CD4-positive, alpha-beta T cell treated with Interleukin-2 at 100 ng/mL for 4 hours (primary cell): ENCODE measurements around the gene FBXL19.

Experiments used
- DNase-seq: peaks from one replicate; pipeline ENCODE4 v3.0.0-alpha.2; 2020; ENCODE audit warnings: low spot score

FBXL19 gene

DNA sequence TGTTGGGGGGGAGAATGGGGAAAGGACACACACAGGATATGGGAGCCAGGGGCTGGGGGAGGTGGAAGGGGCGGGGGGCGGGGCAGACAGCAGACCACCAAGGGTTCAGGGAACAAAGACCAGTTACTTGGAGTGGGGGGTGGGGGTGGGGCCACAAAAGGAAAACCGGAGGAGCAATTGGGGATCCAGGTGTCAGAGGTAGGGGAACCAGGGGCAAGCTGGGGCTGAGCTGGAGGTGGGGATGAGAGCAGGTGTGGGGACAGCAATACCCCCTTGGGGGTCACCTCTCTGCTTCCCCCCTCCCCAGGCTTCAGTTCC, 24.1 kb downstream of the FBXL19 start:
- no peak for DNase-seq

DNA sequence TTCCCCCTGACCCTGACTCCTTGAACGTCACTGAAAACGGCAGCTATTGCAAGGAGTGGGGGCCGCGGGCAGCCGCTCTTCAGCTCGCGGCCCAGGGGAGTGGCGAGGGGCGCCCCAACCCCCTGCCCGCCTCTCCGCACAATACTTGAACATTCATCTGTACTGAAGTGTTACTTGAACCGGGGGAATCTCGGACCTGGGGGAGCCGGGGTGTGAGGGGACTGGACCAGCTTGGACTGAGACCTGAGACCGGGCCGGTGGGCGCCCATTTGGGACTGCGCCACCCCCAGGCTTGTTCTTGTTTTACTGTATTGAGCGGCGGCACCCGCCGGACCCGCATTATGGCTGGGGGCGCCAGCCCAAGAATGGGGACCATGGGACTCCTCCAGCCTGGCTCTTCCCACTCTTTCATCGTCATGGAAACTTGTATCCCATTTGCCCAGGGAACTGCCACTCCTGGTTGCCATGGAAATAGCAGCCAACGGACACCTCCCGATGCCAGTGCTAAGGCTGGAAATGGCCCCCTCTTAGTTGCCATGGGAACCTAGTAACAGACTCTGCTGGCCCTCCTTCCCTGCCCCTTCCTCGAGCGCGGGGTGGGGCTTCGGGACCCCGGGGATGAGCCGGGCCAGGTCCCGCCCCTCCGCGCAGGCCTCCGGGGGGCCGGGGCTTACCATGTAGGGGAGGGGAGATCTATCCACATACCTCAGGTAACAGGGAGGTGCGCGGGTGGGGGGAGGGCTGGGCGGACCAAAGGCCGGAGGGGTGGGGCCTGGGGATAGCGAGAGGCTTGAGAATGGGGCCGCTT, 24.7 kb downstream of the FBXL19 start:
- DNase-seq, result no peak

DNA sequence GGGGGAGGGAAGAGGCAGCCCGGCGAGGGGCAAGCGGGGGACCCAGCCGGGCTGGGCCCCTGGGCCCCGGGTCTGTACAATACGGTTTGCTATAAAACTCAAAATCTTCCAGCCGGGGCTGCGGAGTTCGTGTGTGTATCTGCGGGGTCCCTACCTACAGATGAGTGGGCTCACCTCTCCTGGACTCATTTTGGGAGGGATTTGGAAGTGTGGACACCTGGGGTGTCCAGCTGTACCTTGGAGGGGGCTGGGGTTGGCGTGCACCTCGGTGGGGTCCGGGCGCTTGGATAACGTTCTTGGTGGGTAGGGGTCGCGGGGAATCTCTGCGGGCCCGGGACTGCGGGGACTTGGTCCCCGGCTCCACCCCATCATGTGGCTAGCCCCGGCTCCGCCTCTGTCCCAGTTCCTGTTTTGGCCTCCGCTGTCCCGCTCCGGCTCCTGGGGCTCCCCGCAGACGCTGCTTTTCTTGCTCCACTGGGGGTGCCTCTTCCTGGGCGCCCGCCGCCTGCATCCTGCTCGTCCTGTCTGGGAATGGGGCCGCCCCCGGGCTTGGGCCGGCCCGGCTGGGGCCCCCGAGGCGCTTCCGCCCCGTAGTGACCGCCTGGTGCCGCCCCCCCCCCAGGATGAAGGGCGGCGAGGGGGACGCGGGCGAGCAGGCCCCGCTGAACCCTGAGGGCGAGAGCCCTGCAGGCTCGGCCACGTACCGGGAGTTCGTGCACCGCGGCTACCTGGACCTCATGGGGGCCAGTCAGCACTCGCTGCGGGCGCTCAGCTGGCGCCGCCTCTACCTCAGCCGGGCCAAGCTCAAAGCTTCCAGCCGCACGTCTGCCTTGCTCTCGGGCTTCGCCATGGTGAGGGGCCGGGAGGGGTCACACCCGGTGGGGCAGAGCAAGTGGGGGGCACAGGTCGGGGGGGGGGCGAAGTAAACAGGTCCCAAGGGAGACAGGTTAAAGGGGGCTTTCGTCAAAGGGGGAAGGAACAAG, 25.6 kb downstream of the FBXL19 start, which contains the start of gene ORAI3:
ORAI3 (plus strand) TSS at position 402 of the 983 bp plus-strand sequence; CDS start at position 624, 222 bp downstream.
- peak; percentile 39 for DNase-seq

DNA sequence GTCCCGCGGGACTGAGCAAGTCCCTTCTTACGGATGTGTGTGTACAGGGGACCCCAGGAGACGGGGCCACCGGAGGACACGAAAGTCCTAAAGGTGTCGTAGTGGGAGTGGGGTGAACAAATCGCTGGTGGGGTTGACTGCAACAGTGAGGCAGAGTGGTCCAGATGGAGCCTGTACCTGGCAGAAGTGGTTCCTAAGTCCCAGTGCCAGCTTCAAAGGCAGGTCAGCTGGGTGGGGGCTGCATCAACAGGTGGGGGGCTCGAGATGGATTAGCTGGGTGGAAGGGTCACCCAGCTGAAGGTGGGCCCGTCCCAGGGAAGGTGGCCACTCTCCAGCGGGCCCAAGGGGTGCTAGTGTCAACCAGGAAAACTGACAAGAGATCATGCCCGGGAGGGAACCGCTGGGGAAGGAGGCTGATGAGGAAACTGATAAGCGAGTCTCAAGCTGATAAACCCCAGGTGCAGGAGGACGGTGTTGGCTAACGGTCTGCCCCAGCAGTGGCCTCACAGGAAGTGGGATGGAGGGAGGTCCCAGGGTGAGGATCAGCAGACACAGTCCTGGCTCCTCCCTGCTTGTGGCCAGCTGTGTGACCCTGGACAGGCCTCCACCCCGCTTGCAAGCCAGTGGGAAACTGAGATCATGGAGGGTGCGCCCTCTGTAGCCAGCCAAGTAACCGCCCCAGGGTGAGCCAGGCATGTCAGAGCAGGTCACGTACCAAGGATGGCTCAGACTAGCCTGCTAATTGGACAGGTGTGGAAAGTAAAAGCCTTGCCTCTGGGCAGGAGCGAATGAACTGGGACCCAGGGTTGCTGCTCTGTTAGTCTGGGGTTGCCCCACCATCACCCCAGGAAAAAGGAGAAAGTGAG, 26.5 kb downstream of the FBXL19 start:
- DNase-seq, result peak; percentile 22

DNA sequence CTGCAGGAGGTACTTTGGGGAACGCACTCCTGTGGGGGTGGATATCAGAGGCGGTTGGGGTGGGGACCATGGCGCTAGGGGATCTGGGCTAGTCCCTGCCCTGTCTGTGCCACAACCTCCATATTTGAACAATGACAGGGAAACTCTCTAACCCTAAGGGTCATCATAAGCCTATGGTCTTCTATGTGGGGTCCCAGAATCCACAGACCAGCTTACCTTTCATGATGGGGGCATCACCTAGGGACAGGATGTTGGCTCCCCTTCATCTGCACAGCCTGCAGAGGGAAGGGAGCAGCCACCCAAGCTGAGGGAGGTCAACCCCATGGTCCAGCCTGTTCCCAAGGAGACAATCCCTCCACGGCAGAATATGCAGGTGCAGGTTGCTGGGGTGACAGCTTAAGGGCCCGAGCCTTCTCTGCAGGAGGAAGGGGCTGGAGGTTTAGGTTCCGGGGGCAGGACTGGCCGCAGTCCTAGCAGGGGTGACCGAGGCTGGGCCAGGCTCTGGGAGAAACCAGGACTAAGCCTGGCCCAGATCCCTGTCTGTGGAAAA, 27.2 kb downstream of the FBXL19 start:
- no peak for DNase-seq

DNA sequence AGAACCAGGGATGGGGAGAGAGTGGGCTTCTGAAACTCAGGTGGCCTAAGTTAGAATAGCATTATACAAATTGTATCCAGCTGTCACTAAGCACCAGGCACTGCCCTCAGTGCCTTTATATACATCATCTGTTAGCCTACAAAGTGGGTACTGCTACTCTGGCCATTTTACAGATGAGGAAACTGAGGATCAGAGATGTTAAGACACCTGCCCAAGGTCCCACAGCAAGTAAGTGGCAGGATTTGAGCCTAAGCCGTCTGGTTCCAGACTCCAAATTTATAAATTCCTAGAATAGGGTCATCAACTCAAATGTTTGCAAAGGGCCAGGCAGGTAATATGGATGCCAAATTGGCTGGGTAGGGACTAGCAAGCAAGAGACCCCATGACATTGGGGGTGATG, 27.8 kb downstream of the FBXL19 start:
- DNase-seq, result no peak

DNA sequence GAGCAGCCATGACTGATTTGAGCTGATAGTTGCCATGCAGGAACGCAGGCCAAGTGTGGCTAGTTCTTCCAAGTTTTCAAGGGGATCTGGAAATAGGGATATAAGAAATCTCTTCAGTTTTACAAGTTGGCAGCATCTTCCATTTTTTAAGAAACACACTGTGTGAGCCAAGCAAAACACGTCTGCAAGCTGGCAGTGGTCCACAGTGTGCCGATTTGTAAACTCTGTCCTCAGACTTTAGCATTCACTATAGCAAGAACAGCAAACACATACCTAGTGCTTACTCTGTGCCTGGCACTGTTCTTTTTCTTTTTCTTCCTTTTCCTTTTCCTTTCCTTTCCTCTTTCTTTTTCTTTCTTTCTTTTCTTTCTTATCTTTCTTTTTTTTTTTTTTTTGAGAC, 28.4 kb downstream of the FBXL19 start:
- DNase-seq, result no peak

DNA sequence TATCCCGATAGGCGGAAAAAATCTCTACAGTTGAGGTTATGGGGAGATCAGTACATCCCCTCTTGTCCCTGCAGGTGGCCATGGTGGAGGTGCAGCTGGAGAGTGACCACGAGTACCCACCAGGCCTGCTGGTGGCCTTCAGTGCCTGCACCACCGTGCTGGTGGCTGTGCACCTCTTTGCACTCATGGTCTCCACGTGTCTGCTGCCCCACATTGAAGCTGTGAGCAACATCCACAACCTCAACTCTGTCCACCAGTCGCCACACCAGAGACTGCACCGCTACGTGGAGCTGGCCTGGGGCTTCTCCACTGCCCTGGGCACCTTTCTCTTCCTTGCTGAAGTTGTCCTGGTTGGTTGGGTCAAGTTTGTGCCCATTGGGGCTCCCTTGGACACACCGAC, 29.7 kb downstream of the FBXL19 start:
- no peak for DNase-seq

DNA sequence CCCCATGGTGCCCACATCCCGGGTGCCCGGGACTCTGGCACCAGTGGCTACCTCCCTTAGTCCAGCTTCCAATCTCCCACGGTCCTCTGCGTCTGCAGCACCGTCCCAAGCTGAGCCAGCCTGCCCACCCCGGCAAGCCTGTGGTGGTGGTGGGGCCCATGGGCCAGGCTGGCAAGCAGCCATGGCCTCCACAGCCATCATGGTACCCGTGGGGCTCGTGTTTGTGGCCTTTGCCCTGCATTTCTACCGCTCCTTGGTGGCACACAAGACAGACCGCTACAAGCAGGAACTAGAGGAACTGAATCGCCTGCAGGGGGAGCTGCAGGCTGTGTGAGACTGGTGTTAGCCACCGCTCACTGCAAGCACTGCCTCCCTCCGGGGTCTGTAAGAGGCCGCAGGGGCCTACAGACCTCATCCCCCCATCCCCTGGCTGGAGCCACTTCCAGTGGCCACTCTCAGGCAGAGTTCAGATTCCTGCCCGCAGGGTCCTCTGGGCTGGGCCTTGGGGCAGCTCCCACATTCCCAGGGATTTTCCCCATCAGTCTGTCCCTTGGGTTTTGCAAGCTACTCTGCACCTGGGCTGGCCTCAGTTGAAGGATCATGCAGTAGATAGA, 30.2 kb downstream of the FBXL19 start:
- DNase-seq, result peak; percentile 68

DNA sequence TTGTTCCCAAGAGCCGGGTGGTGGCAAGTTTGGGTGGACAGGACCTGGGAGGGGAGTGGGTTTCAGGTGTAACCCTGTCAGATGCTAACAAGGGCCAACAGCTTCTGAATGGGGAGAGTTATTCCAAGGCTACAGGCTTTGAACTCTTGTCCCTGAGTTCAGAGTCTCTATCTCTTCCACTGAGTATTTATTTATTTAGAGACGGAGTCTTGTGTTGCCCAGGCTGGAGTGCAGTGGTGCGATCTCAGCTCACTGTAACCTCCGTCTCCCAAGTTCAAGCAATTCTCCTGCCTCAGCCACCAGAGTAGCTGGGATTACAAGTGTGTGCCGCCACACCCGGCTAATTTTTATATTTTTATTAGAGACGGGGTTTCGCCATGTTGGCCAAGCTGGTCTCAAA, 31.6 kb downstream of the FBXL19 start:
- DNase-seq, result no peak

DNA sequence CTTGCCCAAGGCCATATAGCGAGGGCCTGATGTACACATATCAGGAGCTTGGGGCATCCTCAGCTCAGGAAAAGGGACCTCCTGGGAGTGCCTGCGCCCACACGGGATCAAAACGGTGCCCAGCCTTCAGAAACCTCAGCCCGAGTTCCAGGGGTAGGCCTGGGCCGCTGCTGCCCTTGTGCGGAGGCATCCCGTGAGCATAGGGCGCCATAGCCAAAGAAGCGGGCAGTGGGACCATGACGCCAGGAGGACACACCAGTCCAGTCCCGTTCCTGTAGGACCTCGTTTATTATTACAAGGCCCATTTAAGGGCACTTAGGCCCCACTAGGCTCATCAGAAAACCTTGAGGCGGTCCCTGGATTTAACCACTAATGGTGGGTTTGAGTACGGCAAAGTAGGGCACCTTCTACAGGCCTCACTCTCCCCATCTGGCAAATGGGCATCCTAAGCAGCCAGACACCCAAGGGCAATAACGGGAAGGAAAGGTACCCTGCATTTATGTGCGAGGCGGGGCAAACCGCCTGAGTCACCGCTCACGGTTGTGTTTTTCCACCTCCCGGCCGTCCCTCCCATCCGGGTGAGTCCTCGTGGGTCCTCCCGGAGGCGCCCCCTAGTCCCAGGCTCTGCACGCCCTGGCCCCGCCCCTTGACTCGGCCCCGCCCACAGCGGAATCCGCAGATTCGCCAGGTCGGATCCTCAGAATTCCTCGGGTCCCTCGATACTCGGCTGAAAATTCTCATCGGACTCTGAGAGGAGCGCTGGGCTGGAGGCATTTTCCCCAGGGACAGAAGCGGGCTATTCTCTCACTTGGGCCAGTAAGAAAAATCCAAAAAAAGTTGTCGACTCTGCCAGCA, 33.5 kb downstream of the FBXL19 start:
- DNase-seq, result peak; percentile 91

DNA sequence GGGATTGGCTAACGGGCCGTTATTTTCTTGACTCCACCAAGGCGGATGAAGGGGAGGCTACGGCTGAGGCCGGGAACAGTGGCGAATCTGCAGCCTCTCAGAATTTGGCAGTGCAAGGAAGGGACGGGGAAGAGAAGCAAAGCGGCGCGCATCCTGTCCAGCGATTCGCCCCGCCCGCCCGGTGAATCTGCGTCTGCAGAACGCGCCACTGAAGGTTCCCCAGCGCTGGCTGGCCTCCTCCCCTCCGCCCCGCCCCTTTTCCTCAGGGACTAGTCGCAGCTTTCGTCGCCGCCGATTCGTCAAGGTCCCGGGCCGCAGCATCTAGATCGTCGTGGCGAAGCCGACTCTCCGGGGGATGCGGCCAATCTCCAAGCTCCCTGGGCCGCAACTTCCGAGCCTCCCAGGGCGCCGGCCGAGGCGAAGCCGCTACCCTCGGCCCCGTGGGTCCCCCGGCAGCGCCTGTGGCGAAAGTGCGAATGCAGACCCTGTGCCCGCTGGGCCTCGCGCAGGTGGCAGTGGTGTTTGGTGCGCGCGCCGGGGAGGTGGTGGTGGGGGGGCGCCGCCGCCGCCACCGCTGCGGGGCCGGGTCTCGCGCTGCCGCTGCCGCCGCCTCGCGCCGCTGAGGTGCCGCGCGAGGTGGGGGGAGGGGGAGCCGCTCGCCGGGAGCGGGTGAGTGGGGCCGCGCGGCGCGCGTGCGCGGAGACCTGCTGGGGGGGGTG, 34.2 kb downstream of the FBXL19 start, which contains the start of gene SETD1A:
SETD1A (plus strand) TSS at position 299 of the 719 bp plus-strand sequence. CDS start 978 bp downstream, outside the sequence.
- peak; percentile 96 for DNase-seq

DNA sequence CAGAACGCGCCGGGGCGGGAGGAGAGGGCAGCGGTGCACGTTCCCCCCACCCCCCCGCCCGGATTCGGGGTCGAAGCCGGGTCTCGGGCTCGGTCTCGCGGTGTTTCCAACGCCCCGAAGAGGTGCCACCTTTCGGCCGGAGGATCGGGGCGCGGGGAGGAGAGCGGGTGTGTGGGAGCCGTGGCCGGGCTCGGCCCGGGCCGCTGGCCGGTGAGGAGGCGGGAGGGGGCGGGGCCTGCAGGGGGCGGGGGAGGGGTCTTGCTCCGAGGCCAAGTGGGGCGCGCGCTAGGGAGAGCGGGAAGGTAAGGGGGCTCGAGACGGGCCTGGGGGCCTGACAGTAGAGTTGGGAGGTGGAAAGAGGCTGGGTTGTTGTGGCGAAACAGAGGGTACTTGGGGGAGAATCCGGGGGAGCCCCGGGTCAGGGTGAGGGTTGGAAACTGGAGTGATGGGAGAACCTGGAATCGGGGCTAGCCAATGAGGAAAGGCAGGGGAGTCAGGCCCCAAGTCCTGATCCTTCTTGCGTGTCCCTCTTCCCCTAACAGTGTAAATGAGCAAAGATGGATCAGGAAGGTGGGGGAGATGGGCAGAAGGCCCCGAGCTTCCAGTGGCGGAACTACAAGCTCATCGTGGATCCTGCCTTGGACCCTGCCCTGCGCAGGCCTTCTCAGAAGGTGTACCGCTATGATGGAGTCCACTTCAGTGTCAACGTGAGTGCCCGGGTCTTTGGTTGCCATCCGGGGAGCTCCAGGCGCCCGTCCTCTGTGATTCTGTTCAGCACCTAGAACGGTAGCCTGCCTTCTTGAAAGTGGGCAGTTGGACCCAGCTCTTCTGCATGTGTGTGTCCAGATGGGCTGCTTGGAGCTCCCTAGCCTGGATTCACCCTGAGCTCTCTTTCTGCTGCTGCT, 35.1 kb downstream of the FBXL19 start:
- DNase-seq, result no peak

DNA sequence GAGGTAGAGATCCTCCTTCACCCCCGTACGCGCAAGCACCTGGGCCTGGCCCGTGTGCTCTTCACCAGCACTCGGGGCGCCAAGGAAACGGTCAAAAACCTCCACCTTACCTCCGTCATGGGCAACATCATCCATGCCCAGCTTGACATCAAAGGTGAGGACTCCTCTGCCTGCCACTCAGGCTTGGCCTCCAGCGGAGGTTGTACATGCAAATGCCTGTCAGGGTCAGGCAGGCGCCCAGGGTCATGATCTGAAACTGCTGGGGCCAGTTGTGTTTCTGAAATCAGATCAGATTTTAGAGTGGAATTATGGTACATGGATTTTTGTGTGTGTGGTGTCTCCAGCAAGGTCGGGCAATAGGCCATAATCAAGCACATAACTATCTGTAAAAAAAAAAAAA, 38.0 kb downstream of the FBXL19 start:
- DNase-seq, result no peak

DNA sequence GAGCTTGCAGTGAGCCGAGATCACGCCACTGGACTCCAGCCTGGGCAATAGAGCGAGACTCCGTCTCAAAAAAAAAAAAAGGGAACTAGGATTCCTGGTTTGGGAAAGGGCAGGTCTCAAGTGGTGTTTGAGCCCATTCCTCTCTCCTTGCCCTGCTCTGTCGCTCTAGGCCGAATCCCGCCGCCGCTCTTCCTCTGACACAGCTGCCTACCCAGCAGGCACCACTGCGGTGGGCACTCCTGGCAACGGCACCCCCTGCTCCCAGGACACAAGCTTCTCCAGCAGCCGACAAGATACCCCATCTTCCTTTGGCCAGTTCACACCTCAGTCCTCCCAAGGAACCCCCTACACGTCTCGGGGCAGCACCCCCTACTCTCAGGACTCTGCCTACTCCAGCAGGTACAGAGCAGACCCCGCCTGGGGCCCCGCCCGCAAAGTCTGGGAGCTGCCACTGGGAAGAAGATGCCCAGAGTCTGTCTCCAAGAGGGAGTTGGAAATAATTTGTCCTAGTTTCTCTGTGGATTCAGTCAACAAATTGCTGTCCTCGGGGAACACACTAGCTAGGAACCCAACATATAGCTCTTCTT, 40.6 kb downstream of the FBXL19 start:
- no peak for DNase-seq

DNA sequence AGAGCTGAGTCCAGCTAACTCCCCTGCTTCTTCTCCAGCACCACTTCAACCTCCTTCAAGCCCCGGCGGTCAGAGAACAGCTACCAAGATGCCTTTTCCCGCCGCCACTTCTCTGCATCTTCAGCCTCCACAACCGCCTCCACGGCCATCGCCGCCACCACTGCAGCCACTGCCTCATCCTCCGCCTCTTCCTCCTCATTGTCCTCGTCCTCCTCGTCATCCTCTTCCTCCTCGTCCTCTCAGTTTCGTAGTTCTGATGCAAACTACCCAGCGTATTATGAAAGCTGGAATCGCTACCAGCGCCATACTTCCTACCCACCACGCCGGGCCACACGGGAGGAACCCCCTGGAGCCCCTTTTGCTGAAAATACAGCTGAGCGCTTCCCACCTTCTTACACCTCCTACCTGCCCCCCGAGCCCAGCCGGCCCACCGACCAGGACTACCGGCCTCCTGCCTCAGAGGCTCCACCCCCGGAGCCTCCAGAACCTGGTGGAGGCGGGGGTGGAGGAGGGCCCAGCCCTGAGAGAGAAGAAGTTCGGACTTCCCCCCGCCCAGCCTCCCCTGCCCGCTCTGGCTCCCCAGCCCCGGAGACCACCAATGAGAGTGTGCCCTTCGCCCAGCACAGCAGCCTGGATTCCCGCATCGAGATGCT, 41.3 kb downstream of the FBXL19 start:
- DNase-seq, result no peak

DNA sequence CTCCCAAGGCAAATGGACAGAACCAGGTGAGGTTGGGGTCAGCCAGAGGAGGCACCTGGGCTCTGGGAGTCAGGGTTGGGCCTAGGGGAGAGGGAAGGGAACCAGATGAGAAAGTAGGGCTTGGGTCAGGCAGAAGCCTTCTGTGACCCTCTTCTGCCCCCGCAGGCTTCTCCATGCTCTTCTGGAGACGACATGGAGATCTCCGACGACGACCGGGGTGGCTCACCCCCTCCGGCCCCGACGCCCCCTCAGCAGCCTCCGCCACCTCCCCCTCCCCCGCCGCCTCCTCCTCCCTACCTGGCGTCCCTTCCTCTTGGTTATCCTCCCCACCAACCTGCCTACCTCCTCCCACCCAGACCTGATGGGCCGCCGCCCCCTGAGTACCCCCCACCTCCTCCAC, 42.1 kb downstream of the FBXL19 start:
- no peak for DNase-seq
